SK-N-SH (cell line): Measurements from ENCODE around the gene ELOVL2. TPM values are rescaled to one million over a fixed set of nuclear protein-coding genes. Genes with fewer than 3 reads are reported as not detected.

Source experiments
- CTCF ChIA-PET: fragments of 300-600, 350-600 bp; formaldehyde crosslinking; extraction: SDS; loops from one replicate; lab custom pipeline; 2021; lab: Yijun Ruan, JAX
- POLR2A ChIA-PET: fragments of 350-600 bp; sonication (Branson Sonifier 250); formaldehyde crosslinking; extraction: SDS; loops from one replicate; lab custom pipeline; 2020; ENCODE audit warnings: antibody characterized with exemption, inconsistent platforms; lab: Yijun Ruan, JAX
- DNase-seq: peaks from one replicate; pipeline ENCODE4 v3.0.0; 2012
- H2AFZ ChIP-seq: fragments of 200-600 bp; sonication (generic); 2 replicates; pipeline ENCODE4 v1.8.1; 2016; ENCODE audit warnings: antibody characterized with exemption, mild to moderate bottlenecking, low read depth
- H3F3A ChIP-seq: fragments of 200-600 bp; sonication (generic); replicated peaks from 2 replicates; pipeline ENCODE3; 2016; ENCODE audit warnings: antibody characterized with exemption, mild to moderate bottlenecking; ENCODE audit not compliant: insufficient read depth
- H3K27ac ChIP-seq, 2 experiments: fragments of 200-500 bp in 1 of 2; fragments of 200-600 bp in 1 of 2; sonication (Bioruptor generic) in 1 of 2; sonication (generic), shearing (Covaris generic) in 1 of 2; 2 replicates each; pipeline versions ENCODE4 v1.5.1 to v1.6.1; 2014 to 2016; ENCODE audit warnings: low read depth in 2 of 2, inconsistent platforms in 1 of 2, low read length in 1 of 2, mild to moderate bottlenecking in 1 of 2, mixed read lengths in 1 of 2
- H3K27me3 ChIP-seq: fragments of 200-600 bp; sonication (generic), shearing (Covaris generic); 2 replicates; pipeline ENCODE4 v1.6.1; 2016; ENCODE audit warnings: mixed run types; ENCODE audit not compliant: insufficient read depth
- H3K36me3 ChIP-seq, 2 experiments: fragments of 200-500 bp in 1 of 2; fragments of 200-600 bp in 1 of 2; sonication (Bioruptor generic) in 1 of 2; sonication (generic) in 1 of 2; replicated peaks in 1 of 2; 2 replicates each; pipeline versions ENCODE3 to v1.5.1; 2014 to 2016; ENCODE audit warnings: low read length in 1 of 2, mild to moderate bottlenecking in 1 of 2; ENCODE audit not compliant: insufficient read depth in 2 of 2, control insufficient read depth in 1 of 2
- H3K4me1 ChIP-seq, 2 experiments: fragments of 200-500 bp in 1 of 2; fragments of 200-600 bp in 1 of 2; sonication (Bioruptor generic) in 1 of 2; sonication (generic), shearing (Covaris generic) in 1 of 2; 2 replicates each; pipeline versions ENCODE4 v1.5.1 to v1.6.1; 2014 to 2016; ENCODE audit warnings: low read depth in 1 of 2, low read length in 1 of 2, mixed run types in 1 of 2; ENCODE audit not compliant: insufficient read depth in 2 of 2, control insufficient read depth in 1 of 2
- H3K4me2 ChIP-seq: fragments of 200-600 bp; sonication (generic), shearing (Covaris generic); 2 replicates; pipeline ENCODE4 v1.6.1; 2017; ENCODE audit warnings: mixed run types
- H3K4me3 ChIP-seq, 2 experiments: fragments of 200-500 bp in 1 of 2; fragments of 200-600 bp in 1 of 2; sonication (Bioruptor generic) in 1 of 2; sonication (generic), shearing (Covaris generic) in 1 of 2; 2 replicates each; pipeline versions ENCODE4 v1.5.1 to v1.8.1; 2014 to 2016; ENCODE audit warnings: low read depth in 2 of 2, inconsistent platforms in 1 of 2, low read length in 1 of 2, mild to moderate bottlenecking in 1 of 2, mixed read lengths in 1 of 2, moderate library complexity in 1 of 2
- H3K79me2 ChIP-seq: fragments of 200-600 bp; sonication (generic); 2 replicates; pipeline ENCODE4 v1.8.1; 2017; ENCODE audit warnings: mild to moderate bottlenecking; ENCODE audit not compliant: insufficient read depth
- H3K9ac ChIP-seq: fragments of 200-600 bp; sonication (generic); 2 replicates; pipeline ENCODE4 v1.6.1; 2017; ENCODE audit warnings: mixed run types
- H3K9me2 ChIP-seq: fragments of 200-600 bp; sonication (generic); 2 replicates; pipeline ENCODE4 v1.6.1; 2017; ENCODE audit warnings: mixed run types
- H3K9me3 ChIP-seq: fragments of 200-600 bp; sonication (generic); 2 replicates; pipeline ENCODE4 v1.6.1; 2017; ENCODE audit warnings: mixed run types, mild to moderate bottlenecking, moderate library complexity
- H4K20me1 ChIP-seq: fragments of 200-600 bp; sonication (generic); 2 replicates; pipeline ENCODE4 v1.6.1; 2017; ENCODE audit warnings: mild to moderate bottlenecking, mixed run types; ENCODE audit not compliant: insufficient read depth
- CTCF ChIP-seq: fragments of 200-600 bp; sonication (generic); IDR thresholded peaks from 2 replicates; pipeline ENCODE4 v1.6.1; 2017; ENCODE audit warnings: antibody characterized with exemption, mild to moderate bottlenecking, moderate library complexity
- ELF1 ChIP-seq: IDR thresholded peaks from 2 replicates; pipeline ENCODE4 v1.4.0; 2012
- EP300 ChIP-seq, 2 experiments: IDR thresholded peaks; 2 replicates each; pipeline versions ENCODE4 v1.4.0 to v1.6.1; 2012; ENCODE audit warnings: borderline replicate concordance in 1 of 2, low read depth in 1 of 2, low read length in 1 of 2
- FOSL2 ChIP-seq: IDR thresholded peaks from 2 replicates; pipeline ENCODE4 v1.4.0; 2012; ENCODE audit warnings: low read depth, mild to moderate bottlenecking, moderate library complexity, borderline replicate concordance
- FOXM1 ChIP-seq: IDR thresholded peaks from 2 replicates; pipeline ENCODE4 v1.4.0; 2012; ENCODE audit warnings: low read depth, mild to moderate bottlenecking
- JUND ChIP-seq: IDR thresholded peaks from 2 replicates; pipeline ENCODE4 v1.4.0; 2012
- MXI1 ChIP-seq: IDR thresholded peaks from 2 replicates; pipeline ENCODE4 v1.6.1; 2012; ENCODE audit warnings: mild to moderate bottlenecking, low read depth, low read length, improper control_type of control experiment
- POLR2AphosphoS5 ChIP-seq: IDR thresholded peaks from 2 replicates; pipeline ENCODE4 v1.6.1; 2012; ENCODE audit warnings: low read depth, low read length
- RAD21 ChIP-seq: IDR thresholded peaks from 2 replicates; pipeline ENCODE4 v1.6.1; 2012; ENCODE audit warnings: mild to moderate bottlenecking, low read length
- RXRA ChIP-seq: IDR thresholded peaks from 2 replicates; pipeline ENCODE4 v1.4.0; 2012; ENCODE audit warnings: low read depth, mild to moderate bottlenecking, borderline replicate concordance
- SIN3A ChIP-seq: IDR thresholded peaks from 2 replicates; pipeline ENCODE4 v1.6.1; 2012; ENCODE audit warnings: low read depth, mild to moderate bottlenecking, low read length, moderate library complexity, borderline replicate concordance
- TAF1 ChIP-seq: IDR thresholded peaks from 2 replicates; pipeline ENCODE4 v1.6.1; 2012; ENCODE audit warnings: low read depth, mild to moderate bottlenecking, low read length, moderate library complexity, borderline replicate concordance
- TCF12 ChIP-seq: IDR thresholded peaks from 2 replicates; pipeline ENCODE4 v1.4.0; 2012
- USF2 ChIP-seq: fragments of 150-350 bp; IDR thresholded peaks from 2 replicates; pipeline ENCODE4 v1.6.1; 2017; ENCODE audit warnings: antibody characterized with exemption, low read length, low read depth, borderline replicate concordance
- YY1 ChIP-seq: IDR thresholded peaks from 2 replicates; pipeline ENCODE4 v1.4.0; 2012; ENCODE audit warnings: low read depth, mild to moderate bottlenecking
- ZBTB33 ChIP-seq: IDR thresholded peaks from 2 replicates; pipeline ENCODE4 v1.4.0; 2012; ENCODE audit warnings: low read depth, borderline replicate concordance
- WGBS: methylation state at CpG from one replicate; pipeline ENCODE4 v1.1.6; 2017; ENCODE audit warnings: low lambda C conversion rate; 5-methylcytosine and 5-hydroxymethylcytosine counted together
- polyA plus RNA-seq, 3 experiments: library from polyadenylated mRNA; depleted of rRNA; stranded (reverse); fragments of >200 nt; gene quantifications; 2 replicates each; pipeline ENCODE4 v1.2.3, GENCODE V29; 2012
- TF ChIP-seq, protein P1 (sequence below): IDR thresholded peaks from 2 replicates; pipeline ENCODE4 v1.6.1; 2012; ENCODE audit warnings: mild to moderate bottlenecking, low read depth, low read length, moderate library complexity

The ELOVL2 gene
- polyA plus RNA-seq, 1 of the 3 experiments (the other 2 are of a cell fraction), result 0.39 TPM

GRCh38 chr6:10947966-10948365 lies 96.1 kb downstream of the ELOVL2 start:
- Histone ChIP-seq H3F3A (no peaks in the 10 kb centered on the region), H3K9me3 (no peaks in the 10 kb centered on the region), H3K27ac (no peak overlapping the region), H2AFZ (no peak overlapping the region), H3K4me2 (no peak overlapping the region), H3K4me3 (no peak overlapping the region), H4K20me1 (no peaks in the 10 kb centered on the region), H3K27me3 (no peaks in the 10 kb centered on the region), H3K36me3 (no peaks in the 10 kb centered on the region), H3K79me2 (no peaks in the 10 kb centered on the region), H3K9me2 (no peaks in the 10 kb centered on the region), H3K9ac (no peak overlapping the region), H3K4me1 (no peaks in the 10 kb centered on the region; a peak in 1 of 4 replicates)
- TF ChIP-seq MXI1 (no peak), CTCF (no peak), EP300 (IDR thresholded peaks at IDR 0.05; ENCODE audit: borderline replicate concordance in 1 of 2, low read depth in 1 of 2, low read length in 1 of 2) (no peak), ZBTB33 (no peak), FOSL2 (no peak), USF2 (no peak), JUND (no peak), TAF1 (no peak), ELF1 (no peak), SIN3A (no peak), RAD21 (no peak), POLR2AphosphoS5 (no peak), YY1 (no peak), FOXM1 (no peak), RXRA (no peak), TCF12 (no peak)
- TF ChIP-seq, protein P1, sequence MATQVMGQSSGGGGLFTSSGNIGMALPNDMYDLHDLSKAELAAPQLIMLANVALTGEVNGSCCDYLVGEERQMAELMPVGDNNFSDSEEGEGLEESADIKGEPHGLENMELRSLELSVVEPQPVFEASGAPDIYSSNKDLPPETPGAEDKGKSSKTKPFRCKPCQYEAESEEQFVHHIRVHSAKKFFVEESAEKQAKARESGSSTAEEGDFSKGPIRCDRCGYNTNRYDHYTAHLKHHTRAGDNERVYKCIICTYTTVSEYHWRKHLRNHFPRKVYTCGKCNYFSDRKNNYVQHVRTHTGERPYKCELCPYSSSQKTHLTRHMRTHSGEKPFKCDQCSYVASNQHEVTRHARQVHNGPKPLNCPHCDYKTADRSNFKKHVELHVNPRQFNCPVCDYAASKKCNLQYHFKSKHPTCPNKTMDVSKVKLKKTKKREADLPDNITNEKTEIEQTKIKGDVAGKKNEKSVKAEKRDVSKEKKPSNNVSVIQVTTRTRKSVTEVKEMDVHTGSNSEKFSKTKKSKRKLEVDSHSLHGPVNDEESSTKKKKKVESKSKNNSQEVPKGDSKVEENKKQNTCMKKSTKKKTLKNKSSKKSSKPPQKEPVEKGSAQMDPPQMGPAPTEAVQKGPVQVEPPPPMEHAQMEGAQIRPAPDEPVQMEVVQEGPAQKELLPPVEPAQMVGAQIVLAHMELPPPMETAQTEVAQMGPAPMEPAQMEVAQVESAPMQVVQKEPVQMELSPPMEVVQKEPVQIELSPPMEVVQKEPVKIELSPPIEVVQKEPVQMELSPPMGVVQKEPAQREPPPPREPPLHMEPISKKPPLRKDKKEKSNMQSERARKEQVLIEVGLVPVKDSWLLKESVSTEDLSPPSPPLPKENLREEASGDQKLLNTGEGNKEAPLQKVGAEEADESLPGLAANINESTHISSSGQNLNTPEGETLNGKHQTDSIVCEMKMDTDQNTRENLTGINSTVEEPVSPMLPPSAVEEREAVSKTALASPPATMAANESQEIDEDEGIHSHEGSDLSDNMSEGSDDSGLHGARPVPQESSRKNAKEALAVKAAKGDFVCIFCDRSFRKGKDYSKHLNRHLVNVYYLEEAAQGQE, result no peak
- CTCF ChIA-PET, result interaction anchor here (1.0 to 1.5 kb wide), 3 partner anchors 55 to 548 kb away, joined by 3 to 6 read pairs (median 5); no protein-coding TSS in a partner anchor
- DNase-seq, result no peak
- 89% methylated on average over 5 of the region's 5 CpGs for WGBS
- POLR2A ChIA-PET, result no interaction called here
